Measurements from ENCODE around the gene SCG3.

DNA sequence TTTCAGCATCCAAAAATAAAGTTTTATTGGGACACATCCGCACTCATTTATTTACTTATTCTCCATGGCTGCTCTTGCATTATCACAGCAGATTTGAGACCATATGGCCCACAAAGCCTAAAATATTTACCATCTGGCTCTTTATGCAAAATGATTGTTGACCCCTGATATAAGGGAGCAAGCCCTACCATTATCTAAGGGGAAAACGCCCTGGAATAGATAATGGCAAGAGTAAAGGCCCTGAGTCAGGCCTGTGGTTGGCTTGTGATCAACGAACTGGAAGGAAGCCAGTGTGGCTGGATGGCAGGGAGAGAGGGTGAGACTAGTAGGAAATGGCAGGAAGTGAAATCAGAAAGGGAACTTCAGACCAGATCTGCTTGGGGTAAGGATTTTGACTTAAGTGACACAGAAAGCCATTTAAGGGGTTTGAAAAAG is 34.2 kb upstream of the SCG3 start:
- TF ChIP-seq, protein P1, sequence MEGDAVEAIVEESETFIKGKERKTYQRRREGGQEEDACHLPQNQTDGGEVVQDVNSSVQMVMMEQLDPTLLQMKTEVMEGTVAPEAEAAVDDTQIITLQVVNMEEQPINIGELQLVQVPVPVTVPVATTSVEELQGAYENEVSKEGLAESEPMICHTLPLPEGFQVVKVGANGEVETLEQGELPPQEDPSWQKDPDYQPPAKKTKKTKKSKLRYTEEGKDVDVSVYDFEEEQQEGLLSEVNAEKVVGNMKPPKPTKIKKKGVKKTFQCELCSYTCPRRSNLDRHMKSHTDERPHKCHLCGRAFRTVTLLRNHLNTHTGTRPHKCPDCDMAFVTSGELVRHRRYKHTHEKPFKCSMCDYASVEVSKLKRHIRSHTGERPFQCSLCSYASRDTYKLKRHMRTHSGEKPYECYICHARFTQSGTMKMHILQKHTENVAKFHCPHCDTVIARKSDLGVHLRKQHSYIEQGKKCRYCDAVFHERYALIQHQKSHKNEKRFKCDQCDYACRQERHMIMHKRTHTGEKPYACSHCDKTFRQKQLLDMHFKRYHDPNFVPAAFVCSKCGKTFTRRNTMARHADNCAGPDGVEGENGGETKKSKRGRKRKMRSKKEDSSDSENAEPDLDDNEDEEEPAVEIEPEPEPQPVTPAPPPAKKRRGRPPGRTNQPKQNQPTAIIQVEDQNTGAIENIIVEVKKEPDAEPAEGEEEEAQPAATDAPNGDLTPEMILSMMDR (IDR thresholded peaks at IDR 0.05) = no peak
- TF ChIP-seq POLR2A (IDR thresholded peaks at IDR 0.05) = no peak
